HG02970 (cell line): ENCODE measurements around the gene ZNF853.
"Not testable (repeated sequence)": the region's sequence is repeated elsewhere in the genome, so short reads cannot be mapped to it uniquely, and the experiment has no call there.

Source experiments
- ATAC-seq: cut with Tn5 transposase; IDR thresholded peaks from one replicate; pipeline ENCODE4 v1.9.1; 2021; ENCODE audit warnings: mild to moderate bottlenecking, moderate library complexity, moderate number of reproducible peaks; ENCODE audit not compliant: unreplicated experiment, low FRiP score

Gene ZNF853

GRCh38 chr7:6650521-6651011, 35.2 kb downstream of the ZNF853 start:
- ATAC-seq: no peak

- ATAC-seq: no peak
Measured at GRCh38 chr7:6651851-6652445, 36.5 kb downstream of the ZNF853 start.

GRCh38 chr7:6652446-6653011, 37.1 kb downstream of the ZNF853 start:
- no peak for ATAC-seq

GRCh38 chr7:6653071-6654003, 37.9 kb downstream of the ZNF853 start:
- ATAC-seq: no peak

- ATAC-seq: no peak
Measured at GRCh38 chr7:6654113-6654841, 38.9 kb downstream of the ZNF853 start.

- ATAC-seq: no peak
Measured at GRCh38 chr7:6654842-6655610, 39.6 kb downstream of the ZNF853 start.

GRCh38 chr7:6655636-6656385, 40.4 kb downstream of the ZNF853 start:
- ATAC-seq: no peak

- ATAC-seq: no peak
Measured at GRCh38 chr7:6656413-6656812, 41.0 kb downstream of the ZNF853 start.

- ATAC-seq: no peak
Measured at GRCh38 chr7:6658618-6659345, 43.4 kb downstream of the ZNF853 start.

- ATAC-seq: not testable (repeated sequence)
Measured at GRCh38 chr7:6670851-6671250, 55.4 kb downstream of the ZNF853 start.
